GM21786 (cell line): ENCODE results near the gene PLA2G4D.

Experiments
- ATAC-seq: cut with Tn5 transposase; IDR thresholded peaks from one replicate; pipeline ENCODE4 v1.9.1; 2021; ENCODE audit not compliant: unreplicated experiment

Gene PLA2G4D

DNA sequence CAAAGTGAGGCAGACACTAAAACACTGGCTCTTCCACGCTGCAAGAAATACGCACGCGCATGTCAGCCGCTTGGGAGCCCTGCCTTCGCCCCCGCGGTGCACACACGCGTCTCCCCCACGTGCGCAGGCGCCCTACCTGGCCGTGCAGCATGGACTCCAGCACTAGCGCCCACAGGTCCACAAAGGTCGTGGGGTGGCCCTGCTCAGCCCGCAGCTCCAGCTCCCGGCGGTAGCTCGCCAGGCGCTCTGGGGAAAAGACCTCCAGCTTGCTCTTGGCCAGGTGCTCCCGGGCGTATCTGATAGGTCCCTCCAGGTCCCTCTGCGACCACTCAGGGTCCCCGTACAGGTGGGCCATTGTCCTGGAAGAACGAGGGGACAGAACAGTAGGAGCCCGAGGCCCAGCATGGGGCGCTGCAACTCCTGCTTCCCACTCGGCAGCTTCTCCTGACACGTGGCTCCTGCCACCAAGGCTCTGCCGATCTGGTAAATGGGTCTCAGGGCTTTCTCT, 14.9 kb downstream of the PLA2G4D start:
- no peak for ATAC-seq

DNA sequence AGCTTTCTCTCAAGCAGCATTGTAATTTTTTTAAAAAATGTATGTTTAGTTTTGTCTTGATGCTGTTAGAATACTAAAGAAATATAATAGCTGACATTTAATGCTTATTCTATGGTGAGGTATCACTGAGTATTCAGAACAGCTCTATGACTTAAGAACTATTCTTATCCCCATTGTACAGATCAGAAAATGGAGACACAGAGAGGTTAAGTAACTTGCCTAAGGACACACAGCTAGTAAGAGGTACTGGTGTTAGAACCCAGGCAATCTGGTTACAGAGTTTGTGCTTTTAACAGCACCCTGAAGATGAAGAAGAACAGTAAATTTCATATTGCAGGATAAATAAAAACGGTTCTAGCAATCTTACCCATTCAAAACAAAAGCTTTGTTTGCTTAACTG, 15.5 kb downstream of the PLA2G4D start:
- ATAC-seq, result no peak

- ATAC-seq, result no peak
Observed at GRCh38 chr15:42077689-42078088, 16.7 kb downstream of the PLA2G4D start.

DNA sequence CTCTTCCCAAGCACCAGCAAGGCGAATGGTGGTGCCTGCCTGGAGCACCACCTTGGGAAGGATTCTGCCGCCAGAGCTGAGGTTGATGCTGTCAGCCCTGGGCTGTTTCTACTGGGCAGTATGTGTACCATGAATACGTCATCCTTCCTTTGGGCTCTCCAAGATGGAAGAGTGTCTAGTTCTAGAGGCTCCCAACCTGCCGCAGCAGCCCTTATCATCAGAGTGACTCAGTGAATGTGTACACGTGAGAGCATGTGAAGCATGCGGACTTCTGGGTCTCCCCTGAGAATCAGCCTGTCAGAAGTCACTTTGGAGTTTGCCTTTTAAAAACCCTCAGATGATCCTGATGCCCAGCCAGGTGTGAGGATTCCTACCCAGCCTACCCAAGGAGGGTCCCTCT, 20.9 kb downstream of the PLA2G4D start:
- ATAC-seq, result no peak

DNA sequence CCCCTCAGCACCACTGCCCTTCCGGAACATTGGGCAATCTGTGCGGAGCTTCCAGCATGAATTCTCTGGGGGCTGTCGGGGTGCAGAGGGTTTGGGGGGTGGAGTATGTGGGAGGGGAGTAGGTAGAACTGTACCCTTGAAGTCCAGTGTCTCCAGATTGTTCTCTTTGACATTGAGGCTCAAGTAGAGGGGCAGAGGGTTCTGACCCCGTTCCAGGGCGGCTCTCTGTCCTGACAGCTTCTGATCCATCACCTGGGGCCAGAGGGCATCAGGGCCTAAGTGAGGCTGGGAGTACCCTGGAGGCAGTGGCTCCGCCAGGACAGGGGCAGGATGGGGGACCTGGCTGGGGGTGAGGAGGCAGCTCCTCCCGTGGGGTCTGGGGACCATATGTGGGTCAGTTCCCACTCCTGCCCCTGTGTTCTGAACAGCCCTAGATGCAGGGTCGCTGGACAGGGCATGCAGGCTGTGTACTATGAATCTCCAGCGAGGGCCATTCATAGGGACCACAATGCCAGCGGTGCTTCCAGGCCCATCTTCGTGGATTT, 22.1 kb downstream of the PLA2G4D start:
- ATAC-seq, result no peak

DNA sequence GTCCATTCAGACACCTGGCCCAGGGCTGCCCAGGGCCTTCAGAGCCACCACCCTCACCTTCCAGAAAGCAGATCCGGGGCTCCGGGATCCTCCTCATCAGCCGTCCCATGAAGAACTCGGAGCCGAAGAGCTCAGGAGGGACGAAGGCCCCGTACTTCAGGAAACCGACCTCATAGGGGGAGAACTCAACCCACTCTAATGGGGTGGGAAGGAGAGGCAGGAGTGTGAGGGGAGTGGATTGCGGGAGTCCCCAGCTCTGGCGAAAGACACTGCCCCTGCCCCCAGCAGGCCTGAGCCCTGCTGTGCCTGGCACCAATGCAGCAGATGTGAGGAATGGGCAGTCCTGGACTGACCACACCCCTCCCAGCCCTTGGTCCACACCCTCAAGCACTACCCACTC, 22.6 kb downstream of the PLA2G4D start:
- ATAC-seq, result no peak

GRCh38 chr15:42070976-42071350, 23.4 kb downstream of the PLA2G4D start:
- no peak for ATAC-seq

GRCh38 chr15:42070279-42070975, 23.9 kb downstream of the PLA2G4D start:
- no peak for ATAC-seq

GRCh38 chr15:42069496-42070278, 24.7 kb downstream of the PLA2G4D start:
- no peak for ATAC-seq

GRCh38 chr15:42069025-42069424, 25.3 kb downstream of the PLA2G4D start:
- ATAC-seq, result no peak

- ATAC-seq, result no peak
Observed at GRCh38 chr15:42068601-42069000, 25.8 kb downstream of the PLA2G4D start.

DNA sequence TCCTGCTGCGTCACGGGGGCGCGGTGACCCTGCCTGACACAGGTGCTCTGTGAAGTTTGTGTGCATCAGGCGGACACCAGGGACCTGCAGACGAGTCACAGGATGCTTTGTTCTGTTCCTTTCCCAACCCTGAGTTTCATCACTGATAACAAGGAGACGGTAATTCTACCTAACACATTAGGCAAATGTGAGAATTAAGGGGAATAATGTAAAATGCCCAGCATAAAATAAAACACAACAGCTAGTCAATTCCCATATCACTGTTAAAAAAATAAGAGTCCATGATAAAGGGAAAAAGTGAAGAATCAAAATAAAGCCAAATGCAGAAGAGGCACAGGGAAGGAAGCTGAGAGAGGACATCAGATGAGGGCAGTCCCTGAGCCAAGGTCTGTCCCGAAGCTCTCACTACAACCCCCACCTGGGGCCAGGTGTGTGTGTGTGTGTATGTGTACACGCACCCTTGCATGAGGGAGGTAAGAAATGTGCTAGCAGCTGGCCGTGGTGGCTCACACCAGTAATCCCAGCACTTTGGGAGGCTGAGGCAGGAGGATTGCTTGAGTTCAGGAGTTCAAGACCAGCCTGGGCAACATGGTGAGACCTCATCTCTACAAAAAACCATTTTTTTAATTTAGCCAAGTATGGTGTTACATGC, 27.5 kb downstream of the PLA2G4D start:
- ATAC-seq, result no peak

DNA sequence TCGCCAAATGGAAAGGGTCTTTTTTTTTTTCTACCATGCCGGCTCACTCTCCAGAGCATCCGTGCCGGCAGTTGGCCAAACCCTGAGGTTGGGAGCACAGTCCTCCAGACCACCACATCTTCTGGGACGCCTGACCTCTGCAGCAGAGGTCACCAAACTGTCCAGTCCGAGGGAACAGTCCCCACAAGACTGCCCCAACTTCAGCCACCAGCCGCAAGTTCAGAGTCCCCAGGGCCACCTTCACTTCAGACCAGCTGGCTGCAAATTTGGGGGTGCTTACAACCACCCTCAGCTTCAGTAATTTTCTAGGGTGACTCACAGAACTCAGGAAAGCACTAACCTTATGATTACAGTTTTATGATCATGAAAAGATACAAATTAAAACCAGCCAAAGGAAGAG, 28.9 kb downstream of the PLA2G4D start:
- ATAC-seq, result no peak

GRCh38 chr15:42065033-42065432, 29.3 kb downstream of the PLA2G4D start:
- no peak for ATAC-seq

- no peak for ATAC-seq
Observed at GRCh38 chr15:42064271-42064670, 30.1 kb downstream of the PLA2G4D start.

GRCh38 chr15:42063122-42063848, 31.1 kb downstream of the PLA2G4D start:
- ATAC-seq, result no peak

DNA sequence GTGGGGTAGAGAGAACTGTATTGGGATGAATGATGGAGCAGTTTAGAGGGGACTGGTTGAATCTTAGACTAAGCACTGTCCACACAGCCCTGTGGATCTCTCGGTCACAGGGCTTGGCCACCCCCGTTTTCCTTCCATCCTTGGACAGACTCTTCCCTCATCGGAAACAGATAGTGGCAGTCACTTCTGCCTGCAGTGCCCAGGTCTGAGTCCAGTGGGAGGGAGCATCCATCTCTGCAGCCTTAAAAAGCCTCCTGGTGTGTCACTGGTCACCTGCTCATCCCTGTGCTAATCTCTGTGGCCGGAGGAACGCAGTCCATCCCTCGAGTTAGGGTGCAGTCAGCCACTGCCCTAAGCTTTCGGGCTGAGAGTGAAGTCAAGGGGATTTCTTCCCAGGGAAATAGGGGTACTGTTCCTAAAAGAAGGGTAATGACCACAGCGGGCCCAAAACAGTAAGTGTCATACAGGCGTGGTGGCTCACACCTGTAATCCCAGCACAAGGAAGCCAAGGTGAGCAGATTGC, 32.0 kb downstream of the PLA2G4D start:
- ATAC-seq, result no peak

- no peak for ATAC-seq
Observed at GRCh38 chr15:42060797-42061196, 33.6 kb downstream of the PLA2G4D start.

- ATAC-seq, result no peak
Observed at GRCh38 chr15:42060477-42060763, 33.9 kb downstream of the PLA2G4D start.

DNA sequence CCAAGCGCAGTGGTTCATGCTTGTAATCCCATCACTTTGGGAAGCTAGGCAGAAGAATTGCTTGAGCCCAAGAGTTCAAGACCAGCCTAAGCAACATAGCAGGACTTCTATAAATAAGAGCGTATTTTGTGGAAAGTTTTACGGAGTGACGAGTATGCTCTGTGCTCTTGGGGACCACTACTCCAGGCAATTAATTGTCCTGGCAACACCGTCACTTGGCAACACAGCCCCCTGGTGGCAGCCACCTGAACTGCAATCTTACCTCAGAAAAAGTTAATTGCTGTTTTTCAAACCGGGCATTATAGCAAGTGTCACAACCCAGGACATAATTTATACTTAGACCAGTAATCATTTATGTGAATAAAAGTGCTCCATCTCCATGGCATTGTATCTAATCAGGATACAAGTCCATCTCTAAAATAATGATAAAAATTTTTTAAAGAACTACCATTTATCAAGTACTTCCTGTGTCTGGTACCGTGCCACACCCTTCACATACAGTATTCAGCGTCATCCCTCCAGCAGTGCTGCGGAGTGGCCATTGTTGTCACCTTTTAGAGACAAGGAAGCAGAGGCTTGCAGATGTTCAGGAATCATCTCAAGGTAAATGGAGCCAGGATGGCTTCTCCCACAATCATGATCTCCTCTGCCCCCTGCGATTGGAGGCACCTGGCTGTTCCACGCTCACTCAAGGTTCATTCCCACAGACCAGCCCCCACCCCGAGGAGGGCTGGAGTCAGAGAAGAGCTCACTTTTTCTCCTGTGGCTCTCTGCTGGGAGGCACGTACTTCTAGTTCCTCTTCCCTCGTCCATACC, 34.5 kb downstream of the PLA2G4D start:
- ATAC-seq, result no peak
